Measurements from ENCODE around the gene GRHPR.
"Not testable (repeated sequence)": the region's sequence is repeated elsewhere in the genome, so short reads cannot be mapped to it uniquely, and the experiment has no call there.

Gene GRHPR

GRCh38 chr9:37476930-37477329 is 54.4 kb downstream of the GRHPR start:
- no peak for DNase-seq

- DNase-seq: not testable (repeated sequence)
Measured at GRCh38 chr9:37477443-37477842, 54.9 kb downstream of the GRHPR start.

- not testable (repeated sequence) for DNase-seq
Measured at GRCh38 chr9:37477987-37478619, 55.6 kb downstream of the GRHPR start.

- no peak for DNase-seq
Measured at GRCh38 chr9:37480759-37481158, 58.3 kb downstream of the GRHPR start.

- DNase-seq: peak in 50 of 51 donors; percentile 22 to 96 (median 84)
Measured at GRCh38 chr9:37485389-37486255, 63.1 kb downstream of the GRHPR start, which contains the start of gene POLR1E. TSS of gene POLR1E (plus strand) at chr9:37485948. CDS start at chr9:37486048, 100 bp downstream.

- peak in 2 of 51 donors; percentile 30 to 43 for DNase-seq
Measured at GRCh38 chr9:37486256-37486615, 63.7 kb downstream of the GRHPR start.

All from hypothalamus (tissue), 51 donors.